ENCODE data around the gene AGAP2. TPM values are rescaled to one million over a fixed set of nuclear protein-coding genes. Genes with fewer than 3 reads are reported as not detected.

AGAP2 gene
- total and polyA plus RNA-seq, 2 of the 13 experiments (the other 11 are each of a cell fraction or from before 2014, with no cell fraction given) = 0.38 to 0.45 TPM

DNA sequence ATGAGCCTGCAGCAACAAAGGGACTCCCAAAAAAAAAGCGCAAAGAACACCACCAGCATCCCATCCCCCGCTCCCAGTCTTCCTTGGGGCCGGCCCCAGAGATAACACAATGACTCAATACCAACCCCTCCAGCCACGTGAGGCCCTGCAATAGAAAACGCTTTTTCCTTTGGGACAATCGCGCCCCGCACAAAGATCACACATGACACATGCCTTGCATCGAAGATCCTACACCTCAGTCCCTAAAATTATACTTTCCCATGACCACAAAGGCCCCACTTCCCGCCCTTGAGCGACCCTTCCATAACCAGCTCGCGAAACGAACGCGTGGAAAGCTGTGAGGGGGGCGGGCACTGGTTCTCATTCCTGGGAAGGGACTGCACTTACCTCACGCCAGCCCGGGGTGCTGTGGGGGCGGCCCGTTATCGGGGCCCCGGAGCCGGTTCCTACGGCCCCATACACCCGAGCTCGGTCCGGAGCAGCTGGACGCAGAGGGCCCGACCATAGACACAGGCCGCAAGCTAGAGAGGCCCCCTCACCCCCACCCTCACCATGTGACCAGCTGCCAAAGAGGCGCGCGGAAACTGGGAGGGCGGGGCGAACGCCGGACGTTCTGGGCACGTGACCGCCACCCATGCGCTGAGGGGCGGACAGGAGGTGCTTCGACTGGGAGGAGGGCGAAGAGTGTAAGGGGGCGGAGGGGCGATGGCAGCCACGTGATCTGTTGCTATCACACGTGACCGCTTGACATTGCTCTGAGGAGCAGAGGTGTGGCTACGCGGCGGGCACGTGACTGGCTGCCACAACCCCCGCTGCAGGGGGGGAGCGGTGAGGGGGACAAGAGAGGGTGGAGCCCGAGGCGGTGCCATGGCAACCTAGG, 13.5 kb upstream of the AGAP2 start, which contains the start of gene CDK4 (continued):
- peak; percentile 93 for TF ChIP-seq ZNF136 (CRISPR knock-in tag; IDR thresholded peaks at IDR 0.05; ENCODE audit: low read depth)
- peak; percentile 100 for TF ChIP-seq AKAP8 (CRISPR knock-in tag; IDR thresholded peaks at IDR 0.05)
- TF ChIP-seq ZNF17 (CRISPR knock-in tag; IDR thresholded peaks at IDR 0.05) = no peak
- TF ChIP-seq, protein P1, sequence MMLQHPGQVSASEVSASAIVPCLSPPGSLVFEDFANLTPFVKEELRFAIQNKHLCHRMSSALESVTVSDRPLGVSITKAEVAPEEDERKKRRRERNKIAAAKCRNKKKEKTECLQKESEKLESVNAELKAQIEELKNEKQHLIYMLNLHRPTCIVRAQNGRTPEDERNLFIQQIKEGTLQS (CRISPR knock-in tag; IDR thresholded peaks at IDR 0.05) = peak; percentile 8; the same call in 1 of the 2 replicates
- TF ChIP-seq ZSCAN31 (CRISPR knock-in tag; IDR thresholded peaks at IDR 0.05; ENCODE audit: low read depth) = peak; percentile 95
- 0 out of 2 replicates have a peak, but pooled peaks have one; percentile 63 for TF ChIP-seq HOXA5 (CRISPR knock-in tag; IDR thresholded peaks at IDR 0.05)
- TF ChIP-seq, protein P2, sequence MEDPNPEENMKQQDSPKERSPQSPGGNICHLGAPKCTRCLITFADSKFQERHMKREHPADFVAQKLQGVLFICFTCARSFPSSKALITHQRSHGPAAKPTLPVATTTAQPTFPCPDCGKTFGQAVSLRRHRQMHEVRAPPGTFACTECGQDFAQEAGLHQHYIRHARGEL (CRISPR knock-in tag; IDR thresholded peaks at IDR 0.05) = no peak
- TF ChIP-seq BHLHE40 (IDR thresholded peaks at IDR 0.05; ENCODE audit: low read length) = peak; percentile 100
- TF ChIP-seq HDAC2 (CRISPR knock-in tag; IDR thresholded peaks at IDR 0.05) = peak; percentile 83; the same call in 1 of the 2 replicates
- no peak for TF ChIP-seq KDM6A (CRISPR knock-in tag; IDR thresholded peaks at IDR 0.05; ENCODE audit: low read depth)
- TF ChIP-seq CCAR2 (optimal IDR thresholded peaks at IDR 0.05; ENCODE audit: low read depth, low read length) = peak; percentile 14
- TF ChIP-seq POLR2AphosphoS5 (IDR thresholded peaks at IDR 0.05; ENCODE audit: low read depth, low read length) = peak; percentile 69
- peak; percentile 76; the same call in 1 of the 2 replicates for TF ChIP-seq ZIK1 (CRISPR knock-in tag; IDR thresholded peaks at IDR 0.05; ENCODE audit: borderline replicate concordance, low read depth)
- TF ChIP-seq, protein P3, sequence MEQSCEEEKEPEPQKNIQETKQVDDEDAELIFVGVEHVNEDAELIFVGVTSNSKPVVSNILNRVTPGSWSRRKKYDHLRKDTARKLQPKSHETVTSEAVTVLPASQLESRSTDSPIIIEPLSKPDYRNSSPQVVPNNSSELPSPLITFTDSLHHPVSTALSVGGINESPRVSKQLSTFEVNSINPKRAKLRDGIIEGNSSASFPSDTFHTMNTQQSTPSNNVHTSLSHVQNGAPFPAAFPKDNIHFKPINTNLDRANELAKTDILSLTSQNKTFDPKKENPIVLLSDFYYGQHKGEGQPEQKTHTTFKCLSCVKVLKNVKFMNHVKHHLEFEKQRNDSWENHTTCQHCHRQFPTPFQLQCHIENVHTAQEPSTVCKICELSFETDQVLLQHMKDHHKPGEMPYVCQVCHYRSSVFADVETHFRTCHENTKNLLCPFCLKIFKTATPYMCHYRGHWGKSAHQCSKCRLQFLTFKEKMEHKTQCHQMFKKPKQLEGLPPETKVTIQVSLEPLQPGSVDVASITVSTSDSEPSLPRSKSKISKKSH (CRISPR knock-in tag; IDR thresholded peaks at IDR 0.05; ENCODE audit: borderline replicate concordance) = peak; percentile 13; the same call in 1 of the 2 replicates
- TF ChIP-seq, protein P4, sequence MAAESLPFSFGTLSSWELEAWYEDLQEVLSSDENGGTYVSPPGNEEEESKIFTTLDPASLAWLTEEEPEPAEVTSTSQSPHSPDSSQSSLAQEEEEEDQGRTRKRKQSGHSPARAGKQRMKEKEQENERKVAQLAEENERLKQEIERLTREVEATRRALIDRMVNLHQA (CRISPR knock-in tag; IDR thresholded peaks at IDR 0.05) = no peak
- TF ChIP-seq KLF6 (CRISPR knock-in tag; IDR thresholded peaks at IDR 0.05) = peak; percentile 82
- no peak for TF ChIP-seq ZNF660 (CRISPR knock-in tag; IDR thresholded peaks at IDR 0.05; ENCODE audit: borderline replicate concordance, low read depth)
- peak; percentile 65; the same call in 1 of the 2 replicates for TF ChIP-seq ESRRA (CRISPR knock-in tag; IDR thresholded peaks at IDR 0.05; ENCODE audit: low read depth)
- TF ChIP-seq, protein P5, sequence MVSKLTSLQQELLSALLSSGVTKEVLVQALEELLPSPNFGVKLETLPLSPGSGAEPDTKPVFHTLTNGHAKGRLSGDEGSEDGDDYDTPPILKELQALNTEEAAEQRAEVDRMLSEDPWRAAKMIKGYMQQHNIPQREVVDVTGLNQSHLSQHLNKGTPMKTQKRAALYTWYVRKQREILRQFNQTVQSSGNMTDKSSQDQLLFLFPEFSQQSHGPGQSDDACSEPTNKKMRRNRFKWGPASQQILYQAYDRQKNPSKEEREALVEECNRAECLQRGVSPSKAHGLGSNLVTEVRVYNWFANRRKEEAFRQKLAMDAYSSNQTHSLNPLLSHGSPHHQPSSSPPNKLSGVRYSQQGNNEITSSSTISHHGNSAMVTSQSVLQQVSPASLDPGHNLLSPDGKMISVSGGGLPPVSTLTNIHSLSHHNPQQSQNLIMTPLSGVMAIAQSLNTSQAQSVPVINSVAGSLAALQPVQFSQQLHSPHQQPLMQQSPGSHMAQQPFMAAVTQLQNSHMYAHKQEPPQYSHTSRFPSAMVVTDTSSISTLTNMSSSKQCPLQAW (CRISPR knock-in tag; IDR thresholded peaks at IDR 0.05) = peak; percentile 91
- TF ChIP-seq, protein P6, sequence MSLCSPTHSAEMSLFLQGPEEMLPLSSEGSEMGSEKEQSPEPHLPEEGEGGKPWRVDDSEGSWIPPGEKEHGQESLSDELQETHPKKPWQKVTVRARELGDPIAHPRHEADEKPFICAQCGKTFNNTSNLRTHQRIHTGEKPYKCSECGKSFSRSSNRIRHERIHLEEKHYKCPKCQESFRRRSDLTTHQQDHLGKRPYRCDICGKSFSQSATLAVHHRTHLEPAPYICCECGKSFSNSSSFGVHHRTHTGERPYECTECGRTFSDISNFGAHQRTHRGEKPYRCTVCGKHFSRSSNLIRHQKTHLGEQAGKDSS (CRISPR knock-in tag; IDR thresholded peaks at IDR 0.05; ENCODE audit: borderline replicate concordance, low read depth) = no peak; the same call in 1 of the 2 replicates
- no peak for TF ChIP-seq ZFYVE20 (CRISPR knock-in tag; IDR thresholded peaks at IDR 0.05; ENCODE audit: borderline replicate concordance, low read depth)
- no peak for TF ChIP-seq NFIC (IDR thresholded peaks at IDR 0.05; ENCODE audit: low read length)
- peak; percentile 89; the same call in 1 of the 2 replicates for TF ChIP-seq ZFP1 (CRISPR knock-in tag; IDR thresholded peaks at IDR 0.05)
- no peak for TF ChIP-seq ATAD3A (CRISPR knock-in tag; IDR thresholded peaks at IDR 0.05)
- no peak for TF ChIP-seq ZNF30 (CRISPR knock-in tag; IDR thresholded peaks at IDR 0.05)
- peak; percentile 95 for TF ChIP-seq IRF2 (CRISPR knock-in tag; IDR thresholded peaks at IDR 0.05)
